Ramos (cell line): Measurements from ENCODE around the gene SNPH.
"Not testable (repeated sequence)": the region's sequence is repeated elsewhere in the genome, so short reads cannot be mapped to it uniquely, and the experiment has no call there.

Experiments
- in situ Hi-C: fragments of 300-500 bp; cut with MboI; formaldehyde crosslinking; loops from one replicate; pipeline ENCODE4 v1.14.3; 2022; ENCODE audit warnings: low sequenced_read_pairs; ENCODE audit not compliant: unreplicated experiment

SNPH gene

DNA sequence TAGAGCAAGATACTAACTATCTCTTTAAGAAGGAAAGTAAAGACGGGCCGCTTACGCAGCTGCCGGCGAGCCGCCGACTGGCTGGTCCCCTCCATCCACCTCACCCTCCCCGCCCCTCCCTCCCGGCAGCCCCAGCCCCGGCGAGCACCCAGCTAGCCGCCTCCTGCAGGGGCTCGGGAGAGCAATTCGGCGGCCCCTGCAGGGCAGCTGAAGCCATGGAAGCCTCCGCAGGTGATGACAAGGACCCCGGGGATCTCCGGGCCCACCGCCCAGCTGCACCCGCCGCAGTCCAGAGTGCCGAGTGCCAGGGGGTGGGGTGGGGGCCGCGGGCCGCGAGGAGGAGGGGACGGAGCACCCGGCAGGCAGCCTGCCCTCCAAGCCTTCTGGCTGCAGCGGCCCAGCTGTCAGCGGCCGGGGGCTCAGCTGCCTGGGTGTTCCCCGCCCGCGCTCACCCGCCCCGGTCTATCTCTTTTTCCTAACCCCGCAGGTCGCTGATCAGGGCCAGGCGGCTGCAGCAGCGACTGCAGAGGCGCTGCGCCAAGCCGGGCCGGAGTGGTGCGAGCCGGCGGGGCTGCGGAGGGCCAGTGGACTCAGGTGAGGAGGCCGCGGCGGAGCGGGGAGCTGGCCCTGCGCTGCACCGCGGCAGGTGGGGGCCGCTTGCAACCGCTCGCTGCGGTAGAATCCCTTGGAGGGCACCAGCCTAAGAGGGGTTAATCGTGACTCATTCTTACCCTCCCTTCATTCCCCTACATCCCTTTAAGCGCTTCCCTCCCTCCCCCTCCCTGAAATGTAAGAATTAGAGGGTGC lies at the start of gene SNPH:
TSS of gene SNPH (plus strand) at position 128 of the 807 bp plus-strand sequence. CDS start 29,946 bp downstream, outside the sequence.
- in situ Hi-C loops, result no loop called here

DNA sequence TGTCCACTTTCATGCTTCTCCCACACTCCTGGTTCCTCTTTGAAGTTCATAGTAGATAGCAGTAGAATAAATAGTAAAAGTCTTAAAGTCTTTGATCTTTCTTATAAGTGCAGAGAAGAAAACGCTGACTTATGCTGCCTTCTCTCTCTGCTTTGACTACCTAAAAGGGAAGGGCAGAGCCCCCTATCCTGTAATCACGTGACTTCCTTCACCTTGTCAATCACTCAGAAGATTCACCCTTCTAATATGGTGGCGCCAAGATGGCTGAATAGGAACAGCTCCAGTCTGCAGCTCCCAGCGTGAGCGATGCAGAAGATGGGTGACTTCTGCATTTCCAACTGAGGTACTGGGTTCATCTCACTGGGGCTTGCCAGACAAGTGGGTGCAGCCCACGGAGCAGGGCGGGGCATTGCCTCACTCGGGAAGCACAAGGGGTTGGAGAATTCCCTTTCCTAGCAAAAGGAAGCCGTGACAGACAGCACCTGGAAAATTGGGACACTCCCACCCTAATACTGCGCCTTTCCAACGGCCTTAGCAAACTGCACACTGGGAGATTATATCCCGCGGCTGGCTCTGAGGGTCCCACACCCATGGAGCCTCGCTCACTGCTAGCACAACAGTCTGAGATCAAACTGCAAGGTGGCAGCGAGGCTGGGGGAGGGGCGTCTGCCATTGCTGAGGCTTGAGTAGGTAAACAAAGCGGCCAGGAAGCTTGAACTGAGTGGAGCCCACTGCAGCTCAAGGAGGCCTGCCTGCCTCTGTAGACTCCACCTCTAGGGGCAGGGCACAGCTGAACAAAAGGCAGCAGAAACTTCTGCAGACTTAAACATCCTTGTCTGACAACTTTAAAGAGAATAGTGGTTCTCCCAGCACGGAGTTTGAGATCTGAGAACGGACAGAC lies 49.3 kb upstream of the SNPH start:
- in situ Hi-C loops, result not testable (repeated sequence)

- in situ Hi-C loops, result not testable (repeated sequence)
Observed at GRCh38 chr20:1222750-1223149, 43.3 kb upstream of the SNPH start.

DNA sequence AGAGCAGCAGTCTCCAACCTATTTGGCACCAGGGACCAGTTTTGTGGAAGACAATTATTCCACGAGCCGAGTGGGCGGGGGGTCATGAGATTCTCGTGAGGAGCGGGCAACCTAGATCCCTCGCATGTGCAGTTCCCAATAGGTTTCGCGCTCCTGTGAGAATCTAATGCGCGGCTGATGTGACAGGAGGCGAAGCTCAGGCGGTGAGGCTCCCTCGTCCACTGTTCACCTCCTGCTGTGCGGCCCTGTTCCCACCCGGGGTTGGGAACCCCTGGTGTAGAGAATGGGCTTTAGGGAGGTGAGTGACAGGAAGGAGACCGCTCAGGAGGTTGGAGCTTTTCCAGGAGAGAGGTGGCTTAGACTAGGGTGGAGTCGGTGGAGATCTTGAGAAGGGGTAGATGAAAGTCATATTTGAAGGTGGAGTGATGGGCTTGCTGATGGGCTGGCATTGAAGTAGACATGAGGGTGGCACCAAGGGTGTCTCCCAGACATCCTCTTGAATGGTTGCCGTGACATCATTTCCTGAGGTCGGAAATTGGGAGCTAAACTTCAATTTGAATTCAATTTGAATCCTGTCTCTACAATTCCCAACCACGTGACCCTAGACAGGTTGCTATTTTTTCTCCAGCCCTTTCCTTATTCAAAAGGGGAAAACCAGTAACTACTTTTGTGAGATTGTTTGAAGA lies 41.7 kb upstream of the SNPH start:
- in situ Hi-C loops, result no loop called here

- in situ Hi-C loops, result no loop called here
Observed at GRCh38 chr20:1225263-1225782, 40.8 kb upstream of the SNPH start.

DNA sequence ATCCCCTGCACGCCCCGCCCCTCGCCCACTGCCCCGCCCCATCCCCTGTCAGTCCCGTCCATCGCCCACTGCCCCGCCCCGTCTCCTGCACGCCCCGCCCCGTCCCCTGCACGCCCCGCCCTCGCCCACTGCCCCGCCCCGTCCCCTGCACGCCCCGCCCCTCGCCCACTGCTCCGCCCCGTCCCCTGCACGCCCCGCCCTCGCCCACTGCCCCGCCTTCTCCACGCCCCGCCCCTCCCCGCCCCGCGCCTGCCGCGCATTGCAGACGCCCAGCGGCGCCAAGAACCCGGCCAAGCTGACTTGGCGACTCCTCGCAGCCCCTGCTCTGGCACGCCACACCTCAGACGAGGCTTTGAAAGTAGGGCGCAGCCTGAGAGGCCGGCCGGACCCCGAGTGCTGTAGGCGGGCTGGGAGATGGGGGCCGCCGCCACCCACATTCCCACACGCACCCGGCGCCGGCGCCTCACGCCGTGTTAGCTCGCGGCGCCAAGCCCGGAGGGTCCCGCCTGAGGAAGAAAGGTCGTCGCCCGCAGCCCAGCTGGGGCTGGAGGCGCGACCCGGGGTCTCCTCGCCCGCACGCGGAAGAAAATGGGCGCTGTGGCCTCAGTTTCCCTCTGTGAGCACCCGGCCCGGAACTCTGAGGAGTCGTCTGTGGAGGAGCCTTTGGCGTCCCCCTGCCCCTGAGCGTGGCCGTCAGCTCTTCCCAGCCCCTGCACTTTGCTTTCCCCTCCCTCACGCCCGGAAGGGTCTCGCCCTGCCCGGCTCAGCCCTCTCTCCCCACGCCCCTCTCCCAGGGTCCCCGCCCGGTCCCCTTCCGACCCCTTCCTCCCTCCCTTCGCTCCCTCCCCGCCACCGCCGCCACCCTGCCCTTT lies 40.1 kb upstream of the SNPH start, which contains the start of gene RAD21L1:
TSS of gene RAD21L1 (plus strand) at position 262 of the 872 bp plus-strand sequence. CDS start 2,410 bp downstream, outside the sequence.
- in situ Hi-C loops, result no loop called here

- in situ Hi-C loops, result no loop called here
Observed at GRCh38 chr20:1229541-1229940, 36.6 kb upstream of the SNPH start.

DNA sequence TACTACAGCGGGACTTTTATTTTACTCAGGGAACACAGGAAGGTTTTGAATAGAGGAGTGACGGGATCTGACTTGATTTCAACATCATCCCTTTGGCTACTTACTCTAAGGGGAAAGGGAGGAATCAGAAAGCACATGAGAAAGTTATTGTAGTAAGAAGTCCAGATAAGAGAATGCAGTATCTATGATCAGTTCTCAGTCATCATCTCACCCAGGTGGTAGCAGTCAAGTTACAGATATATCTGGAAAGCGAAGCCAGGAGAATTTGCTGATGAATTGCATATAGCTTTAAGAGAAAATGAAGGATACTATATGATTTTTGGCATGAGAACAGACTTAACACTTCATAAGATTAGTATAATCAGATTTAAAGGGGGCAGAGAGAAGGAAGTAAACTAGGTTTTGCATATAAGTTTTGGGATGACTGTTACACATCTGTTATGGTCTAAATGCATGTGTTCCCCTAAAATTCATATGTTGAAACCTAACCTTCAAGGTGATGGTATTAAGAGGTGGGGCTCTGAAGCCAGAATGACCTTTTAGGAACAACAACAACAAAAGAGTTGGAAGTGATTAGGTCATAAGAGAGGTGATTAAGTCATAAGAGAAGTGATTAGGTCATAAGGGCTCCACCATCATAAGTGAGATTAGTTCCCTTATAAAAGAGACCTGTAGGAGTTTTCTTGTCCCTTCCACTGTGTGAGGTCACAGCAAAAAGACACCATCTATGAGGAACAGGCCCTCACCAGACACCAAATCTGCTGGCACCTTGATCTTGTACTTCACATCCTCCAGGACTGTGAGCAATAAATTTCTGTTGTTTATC lies 33.6 kb upstream of the SNPH start:
- in situ Hi-C loops, result no loop called here

- in situ Hi-C loops, result no loop called here
Observed at GRCh38 chr20:1240549-1240948, 25.5 kb upstream of the SNPH start.

DNA sequence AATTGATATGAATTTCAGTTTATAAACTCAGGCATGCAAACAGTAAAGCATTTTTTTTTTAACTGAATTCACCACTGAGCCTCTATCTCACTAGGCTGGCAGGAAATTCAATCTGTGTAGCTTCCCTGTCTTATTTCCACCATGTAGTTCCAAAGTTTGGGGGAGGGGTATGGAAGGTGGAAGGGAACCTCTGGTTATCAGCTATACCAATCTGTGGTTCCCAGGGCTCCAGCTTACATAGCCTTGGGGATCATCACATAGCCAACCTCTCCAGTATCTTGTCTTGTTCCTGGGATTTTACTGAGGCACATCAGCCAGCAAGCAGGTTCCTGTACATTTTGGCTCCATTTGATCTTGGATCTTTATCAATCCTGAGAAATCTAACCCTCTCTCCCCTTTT lies 24.6 kb upstream of the SNPH start:
- in situ Hi-C loops, result no loop called here

DNA sequence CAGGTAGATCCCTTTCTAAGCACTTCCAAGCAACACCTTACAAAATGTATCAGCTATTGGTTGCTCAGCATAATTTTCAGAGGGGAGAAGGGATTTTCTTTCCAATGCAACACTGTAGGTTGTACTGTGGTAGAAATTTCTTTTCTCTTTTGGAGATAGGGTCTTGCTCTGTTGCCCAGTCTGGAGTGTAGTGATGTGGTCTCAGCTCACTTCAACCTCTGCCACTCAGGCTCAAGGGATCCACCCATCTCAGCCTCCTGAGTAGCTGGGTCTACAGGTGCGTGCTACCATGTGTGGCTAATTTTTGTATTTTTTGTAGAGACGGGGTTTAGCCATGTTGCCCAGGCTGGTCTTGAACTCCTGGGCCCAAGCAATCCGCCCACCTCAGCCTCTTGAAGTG lies 24.0 kb upstream of the SNPH start:
- in situ Hi-C loops, result no loop called here

- in situ Hi-C loops, result no loop called here
Observed at GRCh38 chr20:1242530-1242929, 23.6 kb upstream of the SNPH start.

DNA sequence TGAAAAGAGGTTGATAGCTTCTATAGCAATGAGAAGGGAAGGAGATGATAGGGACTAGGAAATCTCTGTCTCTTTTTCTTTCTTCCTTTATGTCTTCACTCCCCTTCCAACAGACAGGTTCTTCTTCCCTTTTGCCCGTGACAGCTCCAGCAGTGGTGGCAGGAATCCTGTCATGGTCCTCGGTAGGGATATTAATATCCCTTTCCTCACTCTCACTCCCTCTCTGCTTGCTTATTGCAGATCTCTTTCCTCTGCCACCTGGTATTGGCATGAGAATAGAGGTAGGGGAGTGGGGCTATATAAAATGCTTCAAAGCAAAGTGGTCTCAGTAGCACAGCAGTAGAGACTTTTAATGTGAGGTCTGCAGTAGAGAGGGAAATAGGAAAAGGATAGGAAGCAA lies 20.5 kb upstream of the SNPH start:
- in situ Hi-C loops, result no loop called here

GRCh38 chr20:1247689-1248088 lies 18.4 kb upstream of the SNPH start:
- in situ Hi-C loops, result no loop called here

DNA sequence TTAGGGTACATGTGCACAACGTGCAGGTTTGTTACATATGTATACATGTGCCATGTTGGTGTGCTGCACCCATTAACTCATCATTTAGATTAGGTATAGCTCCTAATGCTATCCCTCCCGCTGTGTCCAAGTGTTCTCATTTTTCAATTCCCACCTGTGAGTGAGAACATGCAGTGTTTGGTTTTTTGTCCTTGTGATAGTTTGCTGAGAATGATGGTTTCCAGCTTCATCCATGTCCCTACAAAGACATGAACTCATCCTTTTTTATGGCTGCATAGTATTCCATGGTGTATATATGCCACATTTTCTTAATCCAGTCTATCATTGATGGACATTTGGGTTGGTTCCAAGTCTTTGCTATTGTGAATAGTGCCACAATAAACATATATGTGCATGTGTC lies 15.8 kb upstream of the SNPH start:
- in situ Hi-C loops, result not testable (repeated sequence)

DNA sequence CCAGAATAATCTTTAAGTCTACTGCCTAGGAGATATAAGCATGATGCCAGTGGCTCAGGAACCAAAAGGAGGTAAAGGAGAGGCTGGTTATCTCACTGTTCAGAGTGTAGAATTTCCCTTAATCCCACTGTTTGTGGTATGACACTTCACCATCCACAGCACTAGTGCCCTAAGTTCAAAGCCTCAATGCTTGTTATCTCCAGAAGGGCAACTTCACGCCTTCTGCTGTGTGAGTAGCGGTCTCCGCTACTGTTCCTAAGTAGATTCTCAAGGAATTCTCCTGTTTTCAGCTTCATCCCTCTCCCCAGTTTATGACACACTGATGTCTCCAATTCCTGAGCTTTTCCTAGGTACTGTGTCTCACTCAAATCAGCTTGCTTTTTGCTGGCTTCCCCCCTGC lies 13.7 kb upstream of the SNPH start:
- in situ Hi-C loops, result no loop called here

GRCh38 chr20:1254254-1254653 lies 11.8 kb upstream of the SNPH start:
- in situ Hi-C loops, result no loop called here

DNA sequence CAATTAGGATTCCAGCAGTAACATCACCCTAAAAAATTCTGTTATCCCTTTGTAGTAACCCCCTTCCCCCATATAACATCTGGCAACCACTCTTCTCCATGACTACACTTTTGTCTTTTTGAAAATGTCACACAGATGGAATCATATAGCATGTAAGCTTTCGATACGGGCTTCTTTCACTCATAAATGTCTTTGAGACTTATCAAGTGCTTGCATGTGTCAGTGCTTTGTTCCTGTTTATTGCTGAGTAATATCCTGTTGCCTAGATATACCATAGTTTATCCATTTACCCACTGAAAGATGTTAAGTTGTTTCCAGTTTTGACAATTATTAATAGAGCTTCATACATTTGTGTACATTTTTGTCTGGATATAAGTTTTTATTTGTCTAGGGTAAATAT lies 10.4 kb upstream of the SNPH start:
- in situ Hi-C loops, result no loop called here

DNA sequence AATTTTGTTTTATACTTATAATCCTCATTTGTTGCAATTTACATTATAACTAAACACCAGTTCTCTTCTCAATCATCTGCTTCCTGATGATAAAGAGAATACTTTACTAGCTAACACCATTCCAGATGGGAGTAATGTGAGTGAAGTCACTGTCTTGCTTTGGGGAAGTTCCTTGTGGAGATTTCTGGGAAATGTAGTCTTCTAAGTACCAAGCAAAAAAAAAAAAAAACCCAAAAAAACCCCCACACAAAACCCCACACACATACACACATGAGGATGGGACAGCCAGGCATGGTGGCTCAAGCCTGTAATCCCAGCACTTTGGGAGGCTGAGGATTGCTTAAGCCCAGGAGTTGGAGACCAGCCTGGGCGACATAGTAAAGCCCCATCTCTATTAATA lies 2.2 kb upstream of the SNPH start:
- in situ Hi-C loops, result no loop called here
